ENCODE results near the gene RIPK4.

The RIPK4 gene

GRCh38 chr21:41772351-41773080 is 5.7 kb upstream of the RIPK4 start:
- Mint-ChIP-seq H3K27me3 (peaks cover 84% of the 10 kb centered on the region), H3K4me1 (peaks cover 17% of the 10 kb centered on the region), H3K9me3 (no peaks in the 10 kb centered on the region), H3K27ac (ENCODE audit: low read depth) (no peak overlapping the region), H3K4me3 (no peak overlapping the region), H3K36me3 (ENCODE audit: insufficient read depth) (peaks cover 3% of the 10 kb centered on the region)
- no peak for ATAC-seq (replicated peaks; ENCODE audit: extremely low read depth, poor library complexity, severe bottlenecking)
- no peak for DNase-seq (ENCODE audit: low spot score in 2 of 2)

- peaks cover 23% of the 10 kb centered on the region for H3K4me1 Mint-ChIP-seq
- H3K27ac Mint-ChIP-seq (ENCODE audit: low read depth), result no peak overlapping the region
- no peaks in the 10 kb centered on the region for H3K9me3 Mint-ChIP-seq
- H3K27me3 Mint-ChIP-seq, result peaks cover 92% of the 10 kb centered on the region
- DNase-seq (ENCODE audit: low spot score in 2 of 2), result no peak
- no peak for ATAC-seq (replicated peaks; ENCODE audit: extremely low read depth, poor library complexity, severe bottlenecking)
- no peak overlapping the region for H3K4me3 Mint-ChIP-seq
- peaks cover 3% of the 10 kb centered on the region for H3K36me3 Mint-ChIP-seq (ENCODE audit: insufficient read depth)
Observed at GRCh38 chr21:41771625-41771945, 4.7 kb upstream of the RIPK4 start.

GRCh38 chr21:41770901-41771624 is 4.2 kb upstream of the RIPK4 start:
- no peak for ATAC-seq (replicated peaks; ENCODE audit: extremely low read depth, poor library complexity, severe bottlenecking)
- peaks cover 3% of the 10 kb centered on the region for H3K36me3 Mint-ChIP-seq (ENCODE audit: insufficient read depth)
- peaks cover 23% of the 10 kb centered on the region for H3K4me1 Mint-ChIP-seq
- H3K4me3 Mint-ChIP-seq, result no peak overlapping the region
- no peak for DNase-seq (ENCODE audit: low spot score in 2 of 2)
- peaks cover 92% of the 10 kb centered on the region for H3K27me3 Mint-ChIP-seq
- no peaks in the 10 kb centered on the region for H3K9me3 Mint-ChIP-seq
- H3K27ac Mint-ChIP-seq (ENCODE audit: low read depth), result no peak overlapping the region

- Mint-ChIP-seq H3K36me3 (ENCODE audit: insufficient read depth) (peaks cover 3% of the 10 kb centered on the region), H3K9me3 (no peaks in the 10 kb centered on the region), H3K27ac (ENCODE audit: low read depth) (no peak overlapping the region), H3K27me3 (peaks cover 91% of the 10 kb centered on the region), H3K4me3 (peak overlapping the region; percentile 36), H3K4me1 (peaks cover 23% of the 10 kb centered on the region)
- DNase-seq (ENCODE audit: low spot score in 2 of 2) (no peak), ATAC-seq (replicated peaks; ENCODE audit: extremely low read depth, poor library complexity, severe bottlenecking) (no peak)
Observed at GRCh38 chr21:41769933-41770332, 3.1 kb upstream of the RIPK4 start.

DNA sequence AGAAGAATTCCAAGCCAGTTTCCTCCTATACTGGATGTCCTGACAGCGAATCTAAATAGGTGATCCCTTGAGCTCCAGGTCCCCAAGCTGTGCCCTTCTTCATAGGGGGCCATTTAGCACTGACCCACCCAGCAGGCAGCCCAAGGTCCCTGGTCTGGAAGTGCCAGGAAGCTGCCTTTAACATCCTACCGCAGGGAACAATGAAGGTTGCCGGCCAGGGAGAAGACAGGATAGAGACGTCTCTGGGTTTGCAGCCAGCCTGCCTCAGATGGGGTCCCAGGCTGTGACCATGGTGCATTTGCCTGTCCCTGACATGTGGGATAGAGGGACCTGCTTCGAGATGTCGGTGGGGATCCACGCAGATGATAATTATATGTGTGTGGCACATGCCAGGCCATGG is 2.7 kb upstream of the RIPK4 start:
- H3K36me3 Mint-ChIP-seq (ENCODE audit: insufficient read depth), result peaks cover 3% of the 10 kb centered on the region
- no peaks in the 10 kb centered on the region for H3K9me3 Mint-ChIP-seq
- peaks cover 23% of the 10 kb centered on the region for H3K4me1 Mint-ChIP-seq
- DNase-seq (ENCODE audit: low spot score in 2 of 2) (no peak), ATAC-seq (replicated peaks; ENCODE audit: extremely low read depth, poor library complexity, severe bottlenecking) (no peak)
- H3K27ac Mint-ChIP-seq (ENCODE audit: low read depth), result no peak overlapping the region
- H3K4me3 Mint-ChIP-seq, result no peak overlapping the region
- H3K27me3 Mint-ChIP-seq, result peaks cover 91% of the 10 kb centered on the region

DNA sequence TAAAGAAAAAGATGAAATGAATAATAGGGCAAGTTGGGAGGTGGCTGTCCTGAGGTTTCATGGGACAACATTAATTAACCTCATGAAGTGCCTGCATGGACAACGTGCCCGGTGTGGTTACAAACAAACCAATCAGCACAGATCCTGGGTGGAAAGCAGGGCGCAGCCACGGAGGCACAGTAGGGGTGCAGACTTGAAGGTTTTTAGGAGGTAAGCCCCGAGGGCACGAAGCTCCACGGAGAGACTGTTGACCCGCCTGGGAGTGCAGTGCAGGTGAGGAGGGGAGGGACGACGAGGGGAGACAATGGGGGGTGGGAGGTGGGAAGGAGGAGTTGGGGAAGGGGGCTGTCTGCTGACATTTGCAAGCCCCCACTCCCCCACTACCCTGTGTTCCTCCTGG is 2.3 kb upstream of the RIPK4 start:
- Mint-ChIP-seq H3K4me3 (peak overlapping the region; percentile 81), H3K4me1 (peaks cover 23% of the 10 kb centered on the region), H3K27ac (ENCODE audit: low read depth) (no peak overlapping the region), H3K36me3 (ENCODE audit: insufficient read depth) (peaks cover 3% of the 10 kb centered on the region), H3K27me3 (peaks cover 91% of the 10 kb centered on the region), H3K9me3 (no peaks in the 10 kb centered on the region)
- DNase-seq (ENCODE audit: low spot score in 2 of 2), result no peak
- ATAC-seq (replicated peaks; ENCODE audit: extremely low read depth, poor library complexity, severe bottlenecking), result peak; percentile 7

GRCh38 chr21:41768437-41769042 is 1.7 kb upstream of the RIPK4 start:
- DNase-seq (ENCODE audit: low spot score in 2 of 2) (no peak), ATAC-seq (replicated peaks; ENCODE audit: extremely low read depth, poor library complexity, severe bottlenecking) (peak; percentile 21)
- no peak overlapping the region for H3K27ac Mint-ChIP-seq (ENCODE audit: low read depth)
- no peaks in the 10 kb centered on the region for H3K9me3 Mint-ChIP-seq
- H3K4me3 Mint-ChIP-seq, result peak overlapping the region; percentile 81
- peaks cover 23% of the 10 kb centered on the region for H3K4me1 Mint-ChIP-seq
- H3K36me3 Mint-ChIP-seq (ENCODE audit: insufficient read depth), result peaks cover 3% of the 10 kb centered on the region
- H3K27me3 Mint-ChIP-seq, result peaks cover 92% of the 10 kb centered on the region

DNA sequence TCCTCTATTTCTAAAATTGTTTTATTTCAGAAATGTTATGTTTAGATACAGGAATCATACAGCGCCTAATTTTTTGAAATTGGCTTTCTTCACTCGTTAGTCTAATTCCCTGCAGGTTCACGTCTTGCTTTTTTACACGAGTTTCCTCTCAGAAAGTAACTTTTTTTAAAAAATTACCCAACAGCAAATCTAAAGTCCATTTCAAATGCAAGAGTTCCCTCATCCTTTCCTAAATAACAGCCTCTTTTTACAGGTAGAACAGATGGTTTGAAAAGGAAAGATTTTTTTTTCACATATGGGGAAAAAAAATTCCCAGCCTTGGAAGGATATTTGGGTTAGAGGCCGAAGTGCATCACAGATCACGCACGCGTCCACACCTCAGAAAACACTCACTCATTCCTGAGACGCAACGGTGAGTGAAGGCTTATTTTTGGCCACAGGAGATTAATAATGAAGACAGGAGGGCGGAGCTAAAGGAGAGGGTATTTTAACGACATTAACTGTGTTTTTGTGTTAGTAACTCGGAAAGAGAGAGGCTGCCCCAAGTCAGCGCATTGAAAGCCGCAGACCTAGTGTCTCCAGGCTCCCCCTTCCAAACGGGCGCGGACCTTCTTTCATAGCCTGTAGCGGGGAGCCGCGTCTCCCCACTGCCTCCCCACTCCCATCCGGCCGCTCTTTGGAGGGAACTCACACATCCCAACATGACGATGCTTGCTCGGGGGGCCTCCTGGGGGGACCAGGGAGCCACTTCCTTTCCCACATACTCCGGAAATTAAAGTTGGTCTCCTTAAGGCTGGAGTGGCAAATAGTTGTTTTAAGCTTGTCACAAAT is 969 bp upstream of the RIPK4 start:
- Mint-ChIP-seq H3K36me3 (ENCODE audit: insufficient read depth) (peaks cover 3% of the 10 kb centered on the region), H3K9me3 (no peaks in the 10 kb centered on the region), H3K27me3 (peaks cover 92% of the 10 kb centered on the region), H3K27ac (ENCODE audit: low read depth) (no peak overlapping the region), H3K4me3 (peak overlapping the region; percentile 81), H3K4me1 (peaks cover 23% of the 10 kb centered on the region)
- ATAC-seq (replicated peaks; ENCODE audit: extremely low read depth, poor library complexity, severe bottlenecking), result peak; percentile 26
- DNase-seq (ENCODE audit: low spot score in 2 of 2), result no peak

- peaks cover 3% of the 10 kb centered on the region for H3K36me3 Mint-ChIP-seq (ENCODE audit: insufficient read depth)
- H3K9me3 Mint-ChIP-seq, result no peaks in the 10 kb centered on the region
- H3K27ac Mint-ChIP-seq (ENCODE audit: low read depth), result no peak overlapping the region
- no peak for DNase-seq (ENCODE audit: low spot score in 2 of 2)
- H3K4me3 Mint-ChIP-seq, result peak overlapping the region; percentile 81
- peaks cover 23% of the 10 kb centered on the region for H3K4me1 Mint-ChIP-seq
- no peak for ATAC-seq (replicated peaks; ENCODE audit: extremely low read depth, poor library complexity, severe bottlenecking)
- peaks cover 92% of the 10 kb centered on the region for H3K27me3 Mint-ChIP-seq
Observed at GRCh38 chr21:41765973-41766882, 624 bp downstream of the RIPK4 start.

DNA sequence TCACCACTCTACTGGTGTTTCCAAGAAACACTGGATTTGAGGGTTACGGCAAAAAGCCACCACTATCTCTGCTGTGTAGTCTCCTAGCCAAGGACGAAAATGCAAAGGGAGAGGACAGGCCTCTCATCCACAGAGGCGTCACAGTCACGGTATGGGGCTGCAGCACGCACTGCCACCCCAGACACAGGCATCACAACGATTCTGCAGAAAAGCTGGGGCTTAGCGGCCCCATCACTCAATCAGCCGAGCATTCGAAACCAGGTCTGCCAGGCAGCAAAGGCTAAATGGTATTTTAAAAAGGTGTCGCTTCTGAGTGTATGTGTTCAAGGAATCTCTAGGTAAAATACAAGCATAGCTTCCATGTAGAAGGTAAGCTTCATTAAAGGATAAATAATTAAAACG is 1.4 kb downstream of the RIPK4 start:
- H3K4me1 Mint-ChIP-seq, result peaks cover 23% of the 10 kb centered on the region
- H3K36me3 Mint-ChIP-seq (ENCODE audit: insufficient read depth), result peaks cover 3% of the 10 kb centered on the region
- ATAC-seq (replicated peaks; ENCODE audit: extremely low read depth, poor library complexity, severe bottlenecking) (no peak), DNase-seq (ENCODE audit: low spot score in 2 of 2) (no peak)
- no peaks in the 10 kb centered on the region for H3K9me3 Mint-ChIP-seq
- peak overlapping the region; percentile 9 for H3K4me3 Mint-ChIP-seq
- no peak overlapping the region for H3K27ac Mint-ChIP-seq (ENCODE audit: low read depth)
- H3K27me3 Mint-ChIP-seq, result peaks cover 92% of the 10 kb centered on the region

DNA sequence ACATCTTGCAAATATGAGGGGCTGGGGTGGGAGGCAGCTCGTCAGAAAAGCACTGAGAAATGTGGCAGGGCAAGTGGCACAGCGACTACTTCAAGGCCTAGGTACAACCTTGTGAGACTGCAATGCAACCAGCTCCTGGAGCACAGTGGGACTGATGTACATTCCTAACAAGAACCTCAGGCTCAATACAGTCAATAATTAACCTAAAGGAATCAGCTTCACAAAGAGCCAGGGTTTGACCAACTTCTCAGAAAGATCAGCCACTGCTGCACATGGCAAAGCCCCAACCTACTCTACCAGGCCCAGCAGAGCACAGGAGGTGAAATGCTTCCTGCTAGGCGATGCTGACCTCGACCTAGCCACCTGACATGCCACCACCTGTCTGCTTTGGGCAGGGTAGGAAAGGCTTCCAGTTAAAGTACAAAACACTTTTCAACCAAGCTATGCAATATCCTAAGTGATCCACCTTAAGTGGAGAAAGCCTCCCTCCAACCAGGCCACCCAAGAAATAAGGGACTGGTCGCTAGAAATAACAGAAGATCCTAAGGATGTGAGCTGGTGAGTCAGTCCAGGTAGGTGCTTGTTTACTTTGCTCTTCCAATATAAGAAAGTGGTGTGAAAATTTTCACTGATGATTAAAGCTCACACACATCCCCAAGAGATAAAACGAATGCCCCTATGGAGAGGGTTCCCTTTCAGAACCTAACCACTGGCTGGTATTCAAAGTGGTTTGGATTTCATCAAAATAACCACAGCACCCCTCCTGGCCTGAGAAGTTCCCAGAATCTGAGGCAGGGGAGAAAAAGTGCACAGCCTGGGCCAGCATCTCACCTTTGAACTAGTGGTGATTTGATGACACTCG is 2.1 kb downstream of the RIPK4 start:
- Mint-ChIP-seq H3K9me3 (no peaks in the 10 kb centered on the region), H3K27me3 (peaks cover 92% of the 10 kb centered on the region), H3K4me1 (peaks cover 23% of the 10 kb centered on the region), H3K27ac (ENCODE audit: low read depth) (no peak overlapping the region), H3K36me3 (ENCODE audit: insufficient read depth) (peaks cover 3% of the 10 kb centered on the region), H3K4me3 (peak overlapping the region; percentile 9)
- DNase-seq (ENCODE audit: low spot score in 2 of 2), result no peak
- no peak for ATAC-seq (replicated peaks; ENCODE audit: extremely low read depth, poor library complexity, severe bottlenecking)
